Right lobe of liver (tissue), 4 donors: ENCODE results near the gene JADE3.

Source experiments
- POLR2A ChIP-seq: fragments of 450-650 bp; IDR thresholded peaks from one replicate; pipeline ENCODE4 v1.6.1; 2017; ENCODE audit warnings: antibody characterized with exemption, mild to moderate bottlenecking
- TF ChIP-seq, protein P1 (sequence below), 4 donors: fragments of 200-600 bp in 3 of 4; fragments of 450-650 bp in 1 of 4; IDR thresholded peaks; one replicate each; pipeline versions ENCODE4 v1.5.1 to v1.8.0; 2016 to 2022; ENCODE audit warnings: antibody characterized with exemption in 4 of 4, mild to moderate bottlenecking in 2 of 4
- donor health status: DM: no; HTN: no; CAD: no.
- donor health status: DM: no; HTN: no; CAD: no.
- donor health status: DM: no; HTN: yes; CAD: no.

DNA sequence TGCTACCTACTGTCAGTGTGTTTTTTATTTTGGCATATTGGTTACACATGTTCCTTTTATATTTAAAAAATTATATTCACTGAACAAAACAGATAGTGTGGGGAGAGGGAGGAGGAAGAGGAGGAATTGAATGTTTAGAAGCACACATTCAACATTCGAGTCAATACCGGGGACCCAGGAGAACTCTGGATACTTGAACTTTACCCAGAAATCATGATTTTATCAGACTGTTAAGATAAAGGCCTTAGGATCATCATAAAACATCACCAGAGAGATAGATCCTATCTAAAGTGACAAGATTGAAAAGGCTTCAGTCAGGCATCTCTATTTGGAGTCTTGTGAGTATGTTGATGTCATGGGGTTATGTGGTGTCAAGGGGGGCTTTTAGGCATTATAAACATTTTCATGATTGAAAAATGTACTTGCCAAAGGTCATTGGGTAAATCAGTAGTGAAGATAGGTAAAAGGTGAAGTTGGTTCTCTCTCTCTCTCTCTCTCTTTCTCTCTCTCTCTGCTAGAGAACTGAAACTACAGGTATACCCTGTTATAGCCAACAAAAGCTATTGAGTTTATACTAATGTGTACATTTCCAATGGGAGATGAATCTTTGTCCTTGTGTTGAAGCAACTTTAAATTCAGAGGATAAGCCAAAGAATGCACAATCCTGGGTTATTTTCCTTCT lies 149.2 kb downstream of the JADE3 start:
- no peak for TF ChIP-seq POLR2A
- TF ChIP-seq, protein P1, sequence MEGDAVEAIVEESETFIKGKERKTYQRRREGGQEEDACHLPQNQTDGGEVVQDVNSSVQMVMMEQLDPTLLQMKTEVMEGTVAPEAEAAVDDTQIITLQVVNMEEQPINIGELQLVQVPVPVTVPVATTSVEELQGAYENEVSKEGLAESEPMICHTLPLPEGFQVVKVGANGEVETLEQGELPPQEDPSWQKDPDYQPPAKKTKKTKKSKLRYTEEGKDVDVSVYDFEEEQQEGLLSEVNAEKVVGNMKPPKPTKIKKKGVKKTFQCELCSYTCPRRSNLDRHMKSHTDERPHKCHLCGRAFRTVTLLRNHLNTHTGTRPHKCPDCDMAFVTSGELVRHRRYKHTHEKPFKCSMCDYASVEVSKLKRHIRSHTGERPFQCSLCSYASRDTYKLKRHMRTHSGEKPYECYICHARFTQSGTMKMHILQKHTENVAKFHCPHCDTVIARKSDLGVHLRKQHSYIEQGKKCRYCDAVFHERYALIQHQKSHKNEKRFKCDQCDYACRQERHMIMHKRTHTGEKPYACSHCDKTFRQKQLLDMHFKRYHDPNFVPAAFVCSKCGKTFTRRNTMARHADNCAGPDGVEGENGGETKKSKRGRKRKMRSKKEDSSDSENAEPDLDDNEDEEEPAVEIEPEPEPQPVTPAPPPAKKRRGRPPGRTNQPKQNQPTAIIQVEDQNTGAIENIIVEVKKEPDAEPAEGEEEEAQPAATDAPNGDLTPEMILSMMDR (IDR thresholded peaks at IDR 0.05) = no peak
